Hematopoietic multipotent progenitor cell treated with erythropoietin and hydrocortisone succinate and interleukin-3 and kit ligand, for 15 days (in vitro differentiated cells): ENCODE data around the gene KCNT1.
"Not testable (repeated sequence)": the region's sequence is repeated elsewhere in the genome, so short reads cannot be mapped to it uniquely, and the experiment has no call there.

ENCODE experiments used
- DNase-seq: peaks from one replicate; pipeline ENCODE4 v3.0.0-alpha.2; 2015; ENCODE audit warnings: low spot score

The KCNT1 gene

DNA sequence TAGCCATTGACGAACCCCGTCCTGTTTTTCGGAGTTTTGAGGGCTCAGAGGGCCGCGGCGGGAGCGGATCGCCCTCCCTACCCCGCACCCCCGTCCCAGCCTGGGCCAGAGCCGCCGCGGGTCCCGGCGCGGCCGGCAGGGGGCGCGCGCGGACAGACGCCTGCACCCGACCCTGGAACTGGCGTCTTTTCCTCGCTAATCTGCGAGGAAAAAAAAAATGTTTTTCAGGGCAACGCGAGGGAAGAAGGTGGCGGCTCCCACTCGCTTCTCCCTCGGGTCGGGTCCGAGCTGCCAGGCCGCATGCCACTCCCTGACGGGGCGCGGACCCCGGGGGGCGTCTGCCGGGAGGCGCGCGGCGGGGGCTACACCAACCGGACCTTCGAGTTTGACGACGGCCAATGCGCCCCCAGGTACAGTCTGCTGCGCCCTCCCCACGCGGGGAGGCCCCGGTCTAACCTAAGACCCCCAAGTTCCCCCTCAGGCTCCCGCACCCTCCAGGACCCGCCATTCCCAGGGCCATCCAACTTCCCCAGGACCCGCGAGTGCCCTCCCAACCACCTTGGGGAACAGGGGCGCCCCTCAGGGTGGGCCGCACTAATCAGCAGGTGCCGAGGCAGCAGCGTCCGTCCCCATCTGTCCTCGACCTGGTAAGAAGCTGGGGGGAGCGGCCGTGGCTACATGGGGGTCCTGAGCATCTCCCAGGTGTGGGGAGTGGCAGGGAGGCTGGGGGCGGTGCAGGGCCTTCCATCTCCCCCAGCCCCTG is at the start of gene KCNT1:
KCNT1 (plus strand) TSS at position 227 of the 763 bp plus-strand sequence; CDS start at position 301, 74 bp downstream.
- peak; percentile 41 for DNase-seq

DNA sequence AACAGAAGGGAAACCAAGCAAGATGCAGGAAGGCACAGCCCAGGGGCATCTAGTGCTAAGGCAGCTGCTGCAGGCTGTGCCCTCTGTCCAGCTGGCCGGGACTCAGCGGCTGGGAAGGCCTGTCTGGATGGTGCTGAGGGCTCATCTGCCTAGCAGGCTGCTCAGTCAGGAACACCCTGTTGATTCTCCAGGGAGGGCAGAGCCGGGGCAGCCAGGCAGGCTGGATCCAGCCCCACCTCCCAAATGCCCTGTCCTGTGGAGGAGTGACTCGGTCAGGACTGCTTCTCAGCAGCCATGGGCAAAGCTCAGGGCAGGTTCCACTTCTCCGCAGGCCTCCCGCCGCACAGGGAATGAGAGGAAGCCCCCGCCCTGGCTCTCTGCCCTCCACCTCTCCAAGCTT is 46.7 kb upstream of the KCNT1 start:
- no peak for DNase-seq

DNA sequence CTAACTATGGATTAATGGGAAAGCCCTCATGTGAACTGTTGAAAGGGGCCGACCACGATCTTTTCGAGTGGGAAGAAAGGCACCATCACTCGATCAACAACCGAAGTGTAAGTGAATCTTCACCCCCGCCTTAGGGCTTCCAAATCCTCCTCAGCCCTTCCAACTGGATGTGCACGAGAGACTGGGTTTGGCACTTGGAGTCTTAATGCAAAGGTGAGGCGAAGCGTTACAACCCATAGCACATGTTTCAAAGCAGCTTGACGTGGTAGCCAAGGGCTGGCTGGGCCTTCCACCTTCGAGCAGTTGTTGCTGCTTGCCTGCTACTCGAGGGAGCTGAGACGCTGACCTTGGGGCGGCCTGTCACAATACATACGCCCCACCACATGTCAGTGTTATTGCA is 44.6 kb upstream of the KCNT1 start:
- DNase-seq: no peak

DNA sequence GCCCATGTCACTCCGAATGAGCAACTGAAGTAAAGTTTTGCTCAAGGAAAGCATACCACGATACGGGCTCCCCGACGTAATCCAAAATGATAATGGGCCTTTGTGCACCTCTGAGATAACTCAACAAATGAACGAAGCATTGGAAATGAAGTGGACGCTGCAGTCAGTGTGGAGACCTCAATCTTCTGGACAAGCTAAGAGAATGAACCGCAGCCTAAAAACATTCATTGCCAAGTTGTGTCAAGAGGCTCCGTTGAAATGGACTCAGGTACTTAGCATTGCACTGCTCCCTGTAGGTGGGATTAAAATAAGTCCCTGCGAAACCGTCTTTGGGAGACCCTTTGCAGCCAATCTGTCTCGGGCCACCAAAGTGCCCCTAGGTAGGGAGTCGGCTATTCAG is 42.7 kb upstream of the KCNT1 start:
- no peak for DNase-seq

DNA sequence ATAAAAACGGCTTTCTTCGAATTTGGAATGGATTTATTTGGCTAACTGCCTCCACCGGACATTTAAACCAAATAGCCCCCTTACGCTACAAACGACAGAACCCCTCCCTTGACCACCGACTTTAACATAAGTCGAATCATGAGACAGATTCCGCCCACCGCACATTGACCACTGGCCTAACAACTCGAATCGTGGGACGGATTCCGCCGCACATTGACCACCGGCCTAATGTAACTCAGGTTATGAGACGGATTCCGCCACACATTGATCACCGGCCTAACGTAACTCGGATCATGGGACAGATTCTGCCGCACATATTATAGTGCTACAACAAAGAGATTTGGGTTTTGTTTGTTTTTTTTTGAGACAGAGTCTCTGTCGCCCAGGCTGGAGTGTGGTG is 41.6 kb upstream of the KCNT1 start:
- no peak for DNase-seq

DNA sequence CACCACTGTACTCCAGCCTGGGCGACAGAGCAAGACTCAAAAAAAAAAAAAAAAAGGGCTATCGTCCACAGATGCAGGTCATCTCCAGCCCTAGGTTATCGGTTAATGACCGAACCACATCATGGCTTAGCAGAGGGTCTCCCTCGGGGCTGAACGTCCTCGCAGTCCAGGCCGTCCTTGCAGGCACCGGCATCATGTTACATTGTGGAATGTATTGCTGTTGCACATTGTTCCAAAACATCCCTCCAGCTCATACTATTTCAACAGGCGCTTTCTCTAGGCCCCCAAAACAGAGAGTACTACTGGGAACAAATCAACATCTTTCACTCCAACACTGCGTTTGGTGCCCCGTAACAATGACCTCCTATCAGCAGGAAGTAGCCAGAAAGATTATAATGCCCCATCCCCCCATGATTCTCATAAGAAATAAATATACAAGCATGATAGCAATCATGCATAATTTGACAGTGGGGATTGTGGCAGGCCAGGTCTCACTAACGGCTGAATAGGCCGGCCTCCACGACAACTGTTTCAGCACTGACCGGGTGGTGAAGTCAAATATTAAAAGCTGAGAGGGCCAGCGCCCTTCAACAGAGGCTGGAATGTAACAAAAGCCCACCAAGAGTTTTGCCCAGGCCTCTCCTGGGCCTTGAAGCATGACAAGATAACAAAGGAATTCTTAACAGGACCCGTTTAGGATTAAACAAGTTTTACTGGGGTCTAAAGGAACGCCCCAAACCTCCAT is 40.0 kb upstream of the KCNT1 start:
- no peak for DNase-seq

DNA sequence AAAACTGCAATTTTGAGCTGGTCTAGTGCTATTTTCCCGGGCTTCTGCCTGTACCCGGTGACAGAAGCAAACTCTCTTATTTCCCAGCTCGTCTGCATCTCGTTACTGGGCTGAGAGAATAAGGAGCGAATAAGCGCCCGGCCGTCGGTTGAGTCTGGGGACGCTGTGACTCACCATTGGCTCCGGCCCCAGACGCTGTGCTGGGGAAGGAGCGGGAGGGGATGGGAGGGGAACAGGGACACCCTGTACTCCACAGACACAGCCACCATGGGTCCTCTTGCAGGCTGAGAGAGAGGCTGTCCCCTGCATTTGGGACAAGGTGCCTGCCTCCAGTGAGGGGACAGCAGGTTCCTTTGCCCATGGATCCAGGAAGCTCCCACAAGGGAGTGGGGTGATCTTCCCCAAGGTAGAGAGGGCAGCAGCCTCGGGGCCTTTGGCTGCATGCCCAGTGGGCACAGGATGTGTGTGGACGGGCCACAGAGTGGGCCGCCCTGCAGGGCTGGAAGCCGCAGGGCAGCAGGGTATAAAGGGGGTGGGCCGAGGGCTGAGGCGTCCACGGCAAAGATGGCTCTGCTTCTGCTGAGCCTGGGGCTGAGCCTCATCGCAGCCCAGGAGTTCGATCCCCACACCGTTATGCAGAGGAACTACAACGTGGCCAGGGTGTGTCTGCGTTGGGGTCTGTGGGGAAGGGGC is 39.1 kb upstream of the KCNT1 start, which contains the start of gene LCN9:
LCN9 (plus strand) TSS at position 552 of the 693 bp plus-strand sequence; CDS start at position 565, 13 bp downstream.
- DNase-seq: no peak

DNA sequence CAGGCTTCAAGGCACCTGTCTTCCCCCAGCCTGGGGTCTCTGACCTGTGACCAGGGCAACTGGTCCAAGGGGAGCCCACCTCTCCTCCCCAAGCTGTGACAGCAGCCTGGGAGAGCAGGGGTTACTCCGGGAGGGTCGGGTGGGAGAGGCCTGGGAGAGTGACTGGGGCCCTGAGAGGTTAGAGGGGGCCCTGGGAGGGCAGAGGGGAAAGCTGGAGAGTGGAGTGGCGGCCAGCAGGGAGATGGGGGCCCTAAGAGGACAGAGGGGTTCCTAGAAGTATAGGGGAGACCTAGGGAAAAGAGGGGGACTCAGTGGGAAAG is 38.6 kb upstream of the KCNT1 start:
- no peak for DNase-seq

DNA sequence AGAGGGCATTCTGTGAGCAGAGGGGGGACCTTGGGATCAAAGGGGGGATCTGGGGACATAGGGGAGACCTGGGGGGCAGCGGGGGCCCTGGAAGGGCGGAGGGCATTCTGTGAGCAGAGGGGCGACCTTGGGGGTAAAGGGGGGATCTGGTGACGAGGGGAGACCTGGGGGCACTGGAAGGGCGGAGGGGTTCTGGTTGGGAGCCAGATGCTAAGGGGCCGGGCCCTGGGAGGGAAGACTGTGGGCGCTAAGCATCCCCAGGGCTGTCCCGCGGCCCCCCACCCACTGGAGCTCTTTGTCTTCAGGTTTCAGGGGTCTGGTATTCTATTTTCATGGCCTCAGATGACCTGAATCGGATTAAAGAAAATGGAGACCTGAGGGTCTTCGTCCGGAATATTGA is 38.1 kb upstream of the KCNT1 start:
- no peak for DNase-seq

DNA sequence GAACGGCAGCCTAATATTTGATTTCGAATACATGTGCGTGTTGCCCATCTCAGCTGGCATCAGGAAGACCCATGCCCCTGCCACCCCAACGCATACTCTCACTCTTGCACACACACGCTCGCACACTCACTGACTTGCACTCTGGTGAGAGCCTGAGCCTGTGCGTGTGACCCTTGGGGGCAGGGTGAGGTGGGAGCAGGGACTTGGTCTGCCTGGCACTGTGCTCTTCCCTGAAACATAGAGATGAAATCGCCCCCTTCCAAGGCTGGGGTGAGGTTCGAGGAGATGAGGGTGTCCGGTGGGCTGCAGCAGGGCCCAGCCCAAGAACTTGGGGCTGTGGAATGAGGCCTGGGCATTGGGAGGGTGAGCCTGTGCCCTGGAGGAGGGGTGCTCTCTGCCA is 37.7 kb upstream of the KCNT1 start:
- no peak for DNase-seq

DNA sequence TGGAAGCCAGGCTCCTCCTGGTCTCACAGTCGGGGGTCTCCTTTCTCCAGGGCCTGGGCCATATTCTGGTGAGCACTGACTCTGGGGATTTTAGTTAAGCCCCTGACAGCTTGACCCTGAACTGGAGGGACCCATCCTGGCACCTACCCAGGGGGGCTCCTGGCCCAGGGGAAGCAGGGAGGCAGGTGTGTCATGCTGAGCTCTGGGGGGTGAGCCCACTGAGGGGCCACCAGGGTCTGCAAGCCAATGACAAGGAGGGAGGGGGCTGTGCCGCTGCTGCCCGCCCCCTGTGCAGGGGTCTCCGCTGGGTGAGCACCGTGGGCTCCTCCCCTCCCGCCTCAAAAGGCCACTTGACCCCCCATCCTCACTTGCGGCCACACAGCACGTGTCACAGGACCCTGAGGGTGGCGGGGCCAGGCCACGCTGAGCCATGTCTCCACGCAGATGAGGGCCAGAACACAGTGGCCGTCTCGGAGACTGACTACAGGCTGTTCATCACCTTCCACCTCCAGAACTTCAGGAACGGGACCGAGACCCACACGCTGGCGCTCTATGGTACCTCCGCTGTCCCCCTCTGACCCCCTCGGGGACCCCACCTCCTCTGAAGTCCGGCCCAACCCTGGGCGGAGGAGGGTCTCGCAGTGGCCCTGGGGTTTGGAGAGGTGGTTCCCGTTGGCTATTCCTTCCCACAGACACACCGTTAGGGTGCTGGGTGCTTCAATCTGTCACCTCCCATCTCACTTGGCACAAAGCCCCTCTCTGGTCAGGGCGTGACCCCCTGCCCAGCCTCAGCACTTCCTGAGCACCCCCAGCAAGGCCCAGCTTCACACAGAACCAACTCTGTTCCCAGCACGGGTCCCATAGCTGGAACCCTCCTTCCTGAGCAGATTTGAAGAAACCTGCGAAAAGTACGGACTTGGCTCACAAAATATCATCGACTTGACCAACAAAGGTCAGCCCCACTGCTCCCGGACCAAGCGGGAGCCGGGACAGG is 36.9 kb upstream of the KCNT1 start:
- no peak for DNase-seq

DNA sequence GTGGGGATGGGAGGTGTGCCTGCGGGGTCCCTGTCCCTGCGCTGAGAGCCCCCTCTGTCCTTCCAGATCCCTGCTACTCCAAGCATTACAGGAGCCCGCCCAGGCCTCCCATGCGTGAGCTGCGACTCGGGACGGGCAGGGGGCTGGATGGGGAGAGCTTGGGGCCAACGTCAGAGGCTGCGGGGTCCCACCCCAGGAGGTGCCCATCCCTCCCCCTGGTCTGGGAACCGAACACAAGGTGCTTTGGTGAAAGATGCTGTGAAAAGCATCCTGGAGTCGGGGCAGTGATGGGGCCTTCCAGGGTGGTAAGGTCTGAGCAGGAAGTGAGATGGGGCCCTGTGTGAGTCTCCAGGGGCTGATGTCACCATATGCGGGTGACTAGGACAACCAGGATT is 36.2 kb upstream of the KCNT1 start:
- no peak for DNase-seq

DNA sequence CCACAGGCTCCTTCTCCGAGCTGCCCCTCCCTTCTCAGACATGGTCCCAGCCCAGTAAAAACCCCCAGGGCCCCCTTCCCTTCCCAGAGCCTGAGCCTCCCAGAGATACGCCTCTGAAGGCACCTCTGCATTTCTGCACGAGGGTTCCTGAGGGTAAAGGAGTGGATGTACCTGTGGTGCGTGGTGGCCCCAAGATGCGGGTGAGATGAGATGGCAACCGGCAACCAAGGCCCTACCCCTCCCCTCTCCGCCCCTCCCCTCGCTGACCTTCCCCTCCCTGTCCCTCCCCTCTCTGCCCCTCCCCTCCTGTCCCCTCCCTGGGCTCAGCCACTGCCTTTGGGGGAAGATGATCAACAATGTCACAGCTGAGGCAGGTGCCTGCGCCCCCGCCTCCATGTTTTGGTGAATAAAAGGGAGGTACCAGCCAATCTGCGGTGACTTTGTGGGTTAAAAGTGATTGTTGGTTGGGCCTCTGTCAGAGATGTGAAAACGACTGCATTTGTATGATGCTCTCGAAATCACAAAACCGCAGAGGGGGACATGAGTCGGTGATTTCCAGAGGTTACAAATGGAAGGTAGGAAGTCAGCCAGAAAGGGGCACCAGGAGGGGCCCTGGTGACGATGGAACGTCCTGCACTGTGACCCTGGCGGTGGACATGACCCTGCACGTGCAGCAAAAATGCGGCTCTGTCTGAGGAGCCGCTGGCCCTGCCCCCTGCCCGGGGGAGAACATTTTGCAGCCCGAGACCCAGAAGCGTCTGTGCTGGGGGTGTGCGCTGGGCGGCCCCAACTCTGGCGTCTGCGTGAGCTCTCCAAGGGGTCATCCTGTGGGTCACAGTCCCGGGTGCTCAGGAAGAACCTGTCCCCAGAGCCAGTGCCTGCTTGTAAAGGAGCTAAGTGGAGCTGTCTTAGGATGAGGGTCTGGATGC is 35.2 kb upstream of the KCNT1 start:
- no peak for DNase-seq

DNA sequence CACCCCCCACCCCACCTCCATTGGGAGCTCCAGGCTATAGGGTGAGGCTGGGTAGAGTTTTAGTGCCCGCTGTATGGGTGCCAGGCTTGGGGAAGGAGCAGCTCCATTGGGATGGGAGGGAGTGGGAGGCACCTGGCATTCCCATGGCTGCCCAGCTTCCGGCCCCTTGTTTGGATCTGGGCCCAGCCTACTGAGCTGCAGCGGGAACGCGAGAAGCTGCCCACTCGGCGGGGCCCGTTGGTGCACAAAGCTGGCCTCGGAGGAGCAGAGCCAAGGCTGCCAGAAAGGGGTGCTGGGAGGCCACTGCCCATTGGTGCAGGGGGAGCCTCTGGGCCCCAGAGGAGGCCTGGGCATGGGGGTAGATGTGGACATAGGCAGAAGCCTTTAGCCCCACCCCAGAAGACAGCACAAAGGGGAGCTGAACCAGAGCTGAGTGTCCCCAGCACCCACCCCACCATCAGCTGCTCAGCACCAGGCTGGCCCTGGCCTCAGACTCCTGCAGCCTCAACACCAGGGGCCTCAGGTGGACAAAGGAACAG is 34.5 kb upstream of the KCNT1 start:
- no peak for DNase-seq

DNA sequence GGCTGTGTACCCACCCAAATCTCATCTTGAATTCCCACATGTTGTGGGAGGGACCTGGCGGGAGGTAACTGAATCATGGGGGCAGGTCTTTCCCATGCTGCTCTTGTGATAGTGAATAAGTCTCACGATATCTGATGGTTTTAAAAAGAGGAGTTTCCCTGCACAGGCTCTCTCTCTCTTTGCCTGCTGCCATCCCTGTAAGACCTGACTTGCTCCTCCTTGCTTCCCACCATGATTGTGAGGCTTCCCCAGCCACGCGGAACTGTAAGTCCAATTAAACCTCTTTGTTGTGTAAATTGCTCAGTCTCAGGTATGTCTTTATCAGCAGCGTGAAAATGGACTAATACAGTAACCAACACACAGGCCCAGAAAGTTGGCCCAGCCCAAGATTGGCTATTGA is 33.0 kb upstream of the KCNT1 start:
- DNase-seq: not testable (repeated sequence)

DNA sequence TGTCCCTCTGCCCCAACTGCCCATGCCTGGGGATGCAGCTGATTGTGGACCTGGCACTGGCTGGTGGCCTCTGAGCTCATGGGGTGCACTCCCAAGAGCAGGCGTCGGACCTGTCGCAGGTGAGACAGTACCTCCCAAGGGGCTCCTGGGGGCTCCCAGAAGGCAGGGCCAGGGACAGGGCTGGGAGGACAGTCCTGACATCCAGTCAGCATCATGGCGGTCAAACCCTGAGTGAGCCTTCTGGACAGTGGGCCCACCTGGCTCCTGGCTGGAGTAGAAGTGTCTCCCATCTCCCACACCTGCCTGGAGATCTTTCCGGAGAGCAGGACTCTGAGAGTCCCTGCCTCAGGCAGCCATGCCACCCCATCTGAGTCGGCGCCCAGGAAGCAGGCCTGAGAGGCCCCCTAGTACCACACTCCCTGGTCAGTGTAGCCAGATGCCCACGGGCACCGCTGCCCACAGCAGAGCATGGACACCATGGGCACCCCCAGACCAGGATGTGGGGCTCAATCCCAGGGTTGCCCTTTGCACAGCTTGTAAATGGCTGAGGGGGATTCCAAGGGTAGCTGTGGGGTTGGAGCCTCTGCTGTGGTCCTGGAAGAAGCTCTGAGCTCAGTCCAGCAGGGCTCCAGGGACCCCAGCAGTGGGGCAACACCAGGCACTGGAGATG is 32.2 kb upstream of the KCNT1 start:
- DNase-seq: no peak

DNA sequence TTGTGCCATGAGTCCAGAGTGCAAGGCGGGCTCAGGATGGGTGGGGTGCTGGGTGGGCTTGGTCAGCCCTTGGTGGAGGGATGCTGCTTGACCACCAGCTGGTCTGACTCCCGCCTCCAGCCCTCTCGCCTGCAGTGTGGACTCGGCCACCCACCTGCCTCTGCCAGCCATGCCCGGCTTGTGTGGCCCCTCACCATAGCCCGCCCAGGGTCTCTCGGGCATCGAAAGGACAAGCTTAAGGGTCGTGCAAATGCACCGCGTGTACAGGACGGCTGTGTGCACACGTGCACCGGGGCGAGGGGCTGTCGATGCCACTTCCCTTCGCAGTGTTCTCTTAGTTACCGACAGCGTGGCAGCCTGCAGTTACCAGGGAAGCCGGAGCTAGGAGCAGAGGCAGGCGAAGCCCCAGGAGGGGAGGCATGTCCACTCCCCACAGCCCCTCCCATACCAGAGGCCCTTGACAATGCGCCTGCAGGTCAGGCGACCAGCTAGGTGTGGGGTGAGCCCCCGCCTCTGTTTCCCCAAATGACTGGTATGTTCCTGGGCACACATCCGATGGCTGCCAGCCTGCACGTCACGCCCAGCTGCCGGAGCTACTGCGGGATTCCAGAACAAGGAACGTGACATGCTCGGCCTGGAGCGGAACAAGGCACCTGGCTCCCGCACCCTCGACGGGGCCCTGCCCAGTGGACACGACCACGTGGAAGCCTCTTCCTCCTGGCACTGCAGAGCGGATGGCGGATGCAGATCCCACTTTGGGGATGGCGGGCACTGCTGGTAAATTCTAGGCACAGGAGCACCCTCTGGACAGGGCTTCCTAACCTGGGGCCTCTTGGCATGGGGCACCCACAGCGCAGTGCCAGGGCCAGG is 31.0 kb upstream of the KCNT1 start:
- DNase-seq: no peak

DNA sequence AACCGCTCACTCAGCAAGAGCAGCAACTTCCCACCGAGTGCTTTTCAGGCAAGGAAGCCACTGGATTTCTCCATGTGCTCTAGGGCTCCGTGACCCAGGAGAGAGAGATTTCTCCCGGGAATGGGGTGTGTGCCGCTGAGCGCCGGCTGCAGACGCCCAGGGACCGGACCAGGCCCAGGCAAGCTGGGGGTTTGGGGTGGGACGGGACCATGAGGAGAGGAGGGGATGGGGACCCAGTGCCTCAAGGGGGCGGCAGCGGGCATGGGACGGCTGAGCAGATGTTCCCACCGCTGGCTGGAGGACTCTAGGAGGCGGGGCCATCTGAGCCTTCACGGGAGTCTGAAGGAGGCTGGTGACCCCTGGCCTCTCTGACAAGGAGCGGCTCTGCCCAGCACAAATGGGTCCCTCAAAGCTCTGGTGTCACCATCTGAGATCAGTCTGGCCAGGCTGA is 30.4 kb upstream of the KCNT1 start:
- no peak for DNase-seq

DNA sequence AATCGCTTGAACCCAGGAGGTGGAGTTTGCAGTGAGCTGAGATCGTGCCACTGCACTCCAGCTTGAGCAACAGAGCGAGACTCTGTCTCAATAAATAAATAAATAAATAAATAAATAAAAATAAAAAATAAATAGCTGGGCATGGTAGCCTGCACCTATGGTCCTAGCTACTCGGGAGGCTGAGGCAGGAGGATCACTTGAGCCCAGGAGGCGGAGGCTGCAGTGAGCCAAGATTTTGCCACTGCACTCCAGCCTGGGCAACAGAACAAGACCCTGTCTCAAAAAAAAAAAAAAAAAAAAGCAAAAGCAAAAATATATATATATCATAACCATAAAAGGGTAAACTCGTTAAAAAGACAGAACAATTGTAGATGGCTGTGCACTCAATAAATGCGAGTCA is 29.2 kb upstream of the KCNT1 start:
- DNase-seq: not testable (repeated sequence)
